Ectodermal cell (in vitro differentiated cells): Measurements from ENCODE around the gene SUGCT.

Experiments used
- H3K27ac ChIP-seq: 2 replicates; pipeline ENCODE4 v1.7.0; 2013; ENCODE audit warnings: mild to moderate bottlenecking, low read depth, low read length; ENCODE audit not compliant: insufficient read depth, poor library complexity, severe bottlenecking
- H3K27me3 ChIP-seq: 2 replicates; pipeline ENCODE4 v1.7.0; 2013; ENCODE audit warnings: mild to moderate bottlenecking, low read length; ENCODE audit not compliant: insufficient read depth, control insufficient read depth, poor library complexity, severe bottlenecking
- H3K36me3 ChIP-seq: one replicate; pipeline ENCODE4 v1.7.0; 2013; ENCODE audit warnings: low read length; ENCODE audit not compliant: control insufficient read depth, insufficient read depth
- H3K4me1 ChIP-seq: one replicate; pipeline ENCODE4 v1.7.0; 2013; ENCODE audit warnings: low read length; ENCODE audit not compliant: control insufficient read depth, insufficient read depth
- H3K4me3 ChIP-seq: 2 replicates; pipeline ENCODE4 v1.7.0; 2013; ENCODE audit warnings: low read depth, low read length, control low read depth; ENCODE audit not compliant: insufficient read depth
- H3K9me3 ChIP-seq: 2 replicates; pipeline ENCODE4 v1.7.0; 2013; ENCODE audit warnings: mild to moderate bottlenecking, low read length, moderate library complexity; ENCODE audit not compliant: control insufficient read depth
- WGBS, 2 experiments: methylation state at CpG; one replicate each; pipeline ENCODE4 v1.1.7; 2013; ENCODE audit warnings: missing lambda C conversion rate in 2 of 2; 5-methylcytosine and 5-hydroxymethylcytosine counted together

SUGCT gene

DNA sequence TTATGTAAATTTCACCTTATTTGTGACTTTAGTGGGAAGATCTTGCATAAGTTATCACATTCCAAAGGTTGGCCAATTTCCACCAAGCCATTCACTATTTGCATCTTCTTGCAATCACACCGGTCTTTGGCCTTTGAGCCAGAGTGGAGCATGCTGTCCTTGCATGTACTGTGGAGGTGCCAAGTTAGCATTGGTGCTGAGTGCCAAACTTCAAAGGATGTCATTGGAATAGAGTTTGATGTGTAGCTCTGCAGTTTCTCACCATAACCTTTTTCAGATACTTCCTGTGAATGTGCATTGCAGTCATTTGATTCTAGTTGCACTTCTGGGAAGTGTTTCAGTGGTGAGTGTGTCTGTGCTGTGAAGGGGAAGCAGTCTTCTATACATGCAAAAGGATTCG, 620.6 kb downstream of the SUGCT start:
- peaks cover 7% of the 10 kb centered on the region for H3K4me1 ChIP-seq
- H3K36me3 ChIP-seq = no peaks in the 10 kb centered on the region
- no peaks in the 10 kb centered on the region for H3K9me3 ChIP-seq
- H3K27me3 ChIP-seq = no peaks in the 10 kb centered on the region
- H3K4me3 ChIP-seq = no peak overlapping the region
- WGBS, 2 experiments = 87 to 94% methylated on average over 2 of the region's 2 CpGs
- H3K27ac ChIP-seq = no peak overlapping the region

GRCh38 chr7:40757109-40757508, 622.3 kb downstream of the SUGCT start:
- no peaks in the 10 kb centered on the region for H3K36me3 ChIP-seq

GRCh38 chr7:40758590-40758989, 623.8 kb downstream of the SUGCT start:
- H3K4me1 ChIP-seq = peaks cover 9% of the 10 kb centered on the region
- H3K27me3 ChIP-seq = no peaks in the 10 kb centered on the region
- whole genome bisulfite sequencing, 2 experiments = 73 to 88% methylated on average over 1 to 3 of the region's 3 CpGs
- H3K4me3 ChIP-seq = no peak overlapping the region
- no peak overlapping the region for H3K27ac ChIP-seq
- no peaks in the 10 kb centered on the region for H3K36me3 ChIP-seq
- no peaks in the 10 kb centered on the region for H3K9me3 ChIP-seq

More at GRCh38 chr7:40757109-40757508, 622.3 kb downstream of the SUGCT start:
- Histone ChIP-seq H3K9me3 (no peaks in the 10 kb centered on the region), H3K27me3 (no peaks in the 10 kb centered on the region), H3K27ac (no peak overlapping the region), H3K4me1 (peaks cover 7% of the 10 kb centered on the region), H3K4me3 (no peak overlapping the region)
- 67 to 69% methylated on average over 4 of the region's 4 CpGs for WGBS, 2 experiments

GRCh38 chr7:40760293-40760964, 625.6 kb downstream of the SUGCT start:
- no peak overlapping the region for H3K27ac ChIP-seq
- no peak overlapping the region for H3K4me3 ChIP-seq
- H3K4me1 ChIP-seq = peaks cover 12% of the 10 kb centered on the region
- 97 to 98% methylated on average over 3 to 5 of the region's 5 CpGs for WGBS, 2 experiments
- no peaks in the 10 kb centered on the region for H3K27me3 ChIP-seq
- H3K36me3 ChIP-seq = no peaks in the 10 kb centered on the region
- no peaks in the 10 kb centered on the region for H3K9me3 ChIP-seq

GRCh38 chr7:40760987-40761386, 626.2 kb downstream of the SUGCT start:
- WGBS, 2 experiments = 87 to 90% methylated on average over 4 of the region's 4 CpGs
- Histone ChIP-seq H3K27me3 (no peaks in the 10 kb centered on the region), H3K4me3 (no peak overlapping the region), H3K36me3 (no peaks in the 10 kb centered on the region), H3K27ac (no peak overlapping the region), H3K9me3 (no peaks in the 10 kb centered on the region), H3K4me1 (peaks cover 12% of the 10 kb centered on the region)

DNA sequence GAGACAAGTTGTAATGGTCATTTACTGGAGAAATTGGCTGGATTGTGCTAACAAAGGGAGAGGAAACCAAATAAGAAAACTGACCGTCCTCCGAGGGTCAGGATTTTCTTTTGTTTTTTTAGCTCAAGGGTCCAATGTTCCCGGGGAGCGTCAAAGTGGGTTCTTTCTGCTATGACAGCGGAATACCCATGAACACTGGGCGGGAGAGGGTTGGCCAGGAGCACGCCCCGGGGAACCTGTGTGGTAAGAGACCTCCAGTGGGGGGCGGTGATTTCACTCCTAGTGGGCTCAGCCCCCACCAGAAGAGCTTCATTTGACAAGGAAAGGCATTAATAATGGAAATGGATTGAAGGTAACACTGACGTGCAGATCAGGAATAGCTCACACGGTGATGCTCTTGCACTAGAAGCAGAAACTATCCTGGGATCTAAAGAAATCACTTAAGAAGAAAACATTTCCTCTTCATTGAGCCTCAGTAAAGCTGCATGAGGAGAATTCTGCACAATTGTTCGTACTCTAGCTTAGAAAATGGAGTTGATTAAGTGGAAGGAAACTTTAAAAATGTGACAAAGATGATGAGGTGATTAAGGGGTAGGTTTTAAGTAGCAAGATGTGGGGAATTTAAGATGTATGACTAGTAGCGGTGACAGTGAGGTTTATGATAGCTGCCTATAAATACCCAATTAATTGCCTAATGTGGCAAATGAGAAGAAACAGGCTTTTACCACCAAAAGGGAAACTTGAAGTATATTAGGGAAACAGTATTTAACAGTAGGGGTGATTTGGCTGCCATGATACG, 627.2 kb downstream of the SUGCT start:
- Histone ChIP-seq H3K4me1 (peaks cover 8% of the 10 kb centered on the region), H3K36me3 (no peaks in the 10 kb centered on the region), H3K9me3 (no peaks in the 10 kb centered on the region), H3K27me3 (no peaks in the 10 kb centered on the region), H3K4me3 (no peak overlapping the region), H3K27ac (no peak overlapping the region)
- WGBS, 2 experiments = 90 to 93% methylated on average over 14 of the region's 14 CpGs

GRCh38 chr7:40763319-40764287, 628.8 kb downstream of the SUGCT start:
- H3K27me3 ChIP-seq = no peaks in the 10 kb centered on the region
- H3K27ac ChIP-seq = no peak overlapping the region
- peaks cover 5% of the 10 kb centered on the region for H3K4me1 ChIP-seq
- no peaks in the 10 kb centered on the region for H3K9me3 ChIP-seq
- no peaks in the 10 kb centered on the region for H3K36me3 ChIP-seq
- H3K4me3 ChIP-seq = no peak overlapping the region
- 89 to 92% methylated on average over 8 to 9 of the region's 9 CpGs for WGBS, 2 experiments

- no peaks in the 10 kb centered on the region for H3K27me3 ChIP-seq
- peaks cover 5% of the 10 kb centered on the region for H3K4me1 ChIP-seq
- H3K4me3 ChIP-seq = no peak overlapping the region
- no peaks in the 10 kb centered on the region for H3K36me3 ChIP-seq
- no peak overlapping the region for H3K27ac ChIP-seq
- 89 to 92% methylated on average over 1 to 3 of the region's 3 CpGs for WGBS, 2 experiments
- H3K9me3 ChIP-seq = no peaks in the 10 kb centered on the region
Observed at GRCh38 chr7:40765639-40766038, 630.8 kb downstream of the SUGCT start.

- H3K4me1 ChIP-seq = no peaks in the 10 kb centered on the region
- no peak overlapping the region for H3K4me3 ChIP-seq
- H3K9me3 ChIP-seq = no peaks in the 10 kb centered on the region
- no peaks in the 10 kb centered on the region for H3K27me3 ChIP-seq
- H3K27ac ChIP-seq = no peak overlapping the region
- 91 to 99% methylated on average over 3 of the region's 3 CpGs for WGBS, 2 experiments
- H3K36me3 ChIP-seq = no peaks in the 10 kb centered on the region
Observed at GRCh38 chr7:40772096-40772495, 637.3 kb downstream of the SUGCT start.

DNA sequence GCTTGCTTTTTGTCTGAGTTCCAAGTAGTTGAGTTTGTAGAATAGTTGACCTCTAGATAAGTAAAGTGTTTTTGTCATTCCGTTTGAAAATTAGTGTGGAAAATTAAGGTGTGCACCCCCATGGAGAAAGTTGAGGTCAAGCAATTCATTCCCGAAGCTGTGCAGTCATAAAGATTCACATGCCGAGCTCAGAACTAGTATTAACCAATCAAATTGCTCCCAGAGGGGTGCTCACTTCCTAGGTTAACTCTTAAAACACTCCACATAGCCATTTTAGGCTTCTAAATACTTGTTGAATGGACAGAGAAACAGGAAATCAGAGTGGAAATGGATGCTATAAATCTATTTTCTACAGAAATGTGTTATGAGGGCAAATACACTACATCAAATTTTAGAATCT, 638.9 kb downstream of the SUGCT start:
- Histone ChIP-seq H3K9me3 (no peaks in the 10 kb centered on the region), H3K4me1 (no peaks in the 10 kb centered on the region), H3K36me3 (no peaks in the 10 kb centered on the region), H3K4me3 (no peak overlapping the region), H3K27ac (no peak overlapping the region), H3K27me3 (no peaks in the 10 kb centered on the region)
- 80 to 85% methylated on average over 3 of the region's 3 CpGs for WGBS, 2 experiments
